Glutamatergic neuron (in vitro differentiated cells): ENCODE measurements around the gene RASA3. TPM values are rescaled to one million over a fixed set of nuclear protein-coding genes. Genes with fewer than 3 reads are reported as not detected.
A peak's percentile ranks its signal among the peaks of the same experiment; 100 is the strongest.

Source experiments
- DNase-seq: peaks from one replicate; pipeline ENCODE4 v3.0.0; 2022
- H3K27ac Mint-ChIP-seq: one replicate; pipeline ENCODE4 v1.8.0; 2020; ENCODE audit warnings: mild to moderate bottlenecking, mixed read lengths, inconsistent platforms; ENCODE audit not compliant: unreplicated experiment
- H3K27me3 Mint-ChIP-seq: one replicate; pipeline ENCODE4 v1.8.0; 2020; ENCODE audit warnings: mild to moderate bottlenecking, moderate library complexity, mixed read lengths, inconsistent platforms; ENCODE audit not compliant: unreplicated experiment
- H3K36me3 Mint-ChIP-seq: one replicate; pipeline ENCODE4 v1.8.0; 2020; ENCODE audit warnings: mild to moderate bottlenecking, mixed read lengths, inconsistent platforms; ENCODE audit not compliant: unreplicated experiment
- H3K4me1 Mint-ChIP-seq: one replicate; pipeline ENCODE4 v1.8.0; 2020; ENCODE audit warnings: mild to moderate bottlenecking, low read depth, mixed read lengths, inconsistent platforms; ENCODE audit not compliant: unreplicated experiment
- H3K4me3 Mint-ChIP-seq: one replicate; pipeline ENCODE4 v1.8.0; 2020; ENCODE audit warnings: mild to moderate bottlenecking, mixed read lengths, inconsistent platforms; ENCODE audit not compliant: unreplicated experiment
- H3K9me3 Mint-ChIP-seq: one replicate; pipeline ENCODE4 v1.8.0; 2020; ENCODE audit warnings: mild to moderate bottlenecking, moderate library complexity, mixed read lengths, inconsistent platforms; ENCODE audit not compliant: unreplicated experiment
- total RNA-seq: library from RNA; stranded (reverse); fragmentation: NEBNext Ultra II Directional; extraction: Animal tissue kit (Norgen Biotek cat#: 25700); gene quantifications from one replicate; pipeline ENCODE4 v1.2.1, GENCODE V29; 2021; ENCODE audit not compliant: unreplicated experiment
- TF ChIP-seq, protein P1 (sequence below): fragments of 200-600 bp; sonication (generic); IDR thresholded peaks from one replicate; pipeline ENCODE4 v1.5.0; 2021; ENCODE audit not compliant: partially characterized antibody, unreplicated experiment

RASA3 gene
- total RNA-seq, 1 donor from 2014 or later, result 15.2 TPM

DNA sequence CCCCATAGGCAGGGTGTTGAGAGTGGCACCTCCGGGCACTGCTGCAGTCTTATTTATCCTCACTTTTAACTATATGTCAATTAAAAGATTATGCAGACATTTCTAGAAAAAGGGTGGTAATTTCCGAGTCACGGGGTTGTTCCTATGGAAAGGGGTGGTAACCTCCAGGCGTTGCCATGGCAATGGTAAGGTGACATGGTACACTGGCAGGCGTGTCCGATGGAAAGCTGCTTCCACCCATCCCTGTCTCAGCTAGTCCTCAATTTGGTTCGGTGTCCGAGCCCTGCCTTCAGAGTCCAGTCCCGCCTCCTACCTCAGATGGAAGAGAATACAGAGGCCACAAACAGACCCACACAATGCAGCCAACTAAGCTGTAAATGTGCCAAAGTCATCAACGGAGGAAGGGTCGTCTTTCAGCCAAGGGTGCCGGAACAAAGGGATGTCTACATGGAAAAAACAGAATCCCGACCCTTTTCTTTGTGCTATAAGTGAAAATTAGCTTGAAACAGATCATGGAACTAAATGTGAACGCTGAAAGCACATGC lies 85.9 kb downstream of the RASA3 start:
- Mint-ChIP-seq H3K4me1 (peaks cover 6% of the 10 kb centered on the region), H3K27ac (no peak overlapping the region), H3K27me3 (peaks cover 14% of the 10 kb centered on the region), H3K9me3 (peaks cover 12% of the 10 kb centered on the region), H3K36me3 (peaks cover 18% of the 10 kb centered on the region), H3K4me3 (no peak overlapping the region)
- no peak for DNase-seq
- TF ChIP-seq, protein P1, sequence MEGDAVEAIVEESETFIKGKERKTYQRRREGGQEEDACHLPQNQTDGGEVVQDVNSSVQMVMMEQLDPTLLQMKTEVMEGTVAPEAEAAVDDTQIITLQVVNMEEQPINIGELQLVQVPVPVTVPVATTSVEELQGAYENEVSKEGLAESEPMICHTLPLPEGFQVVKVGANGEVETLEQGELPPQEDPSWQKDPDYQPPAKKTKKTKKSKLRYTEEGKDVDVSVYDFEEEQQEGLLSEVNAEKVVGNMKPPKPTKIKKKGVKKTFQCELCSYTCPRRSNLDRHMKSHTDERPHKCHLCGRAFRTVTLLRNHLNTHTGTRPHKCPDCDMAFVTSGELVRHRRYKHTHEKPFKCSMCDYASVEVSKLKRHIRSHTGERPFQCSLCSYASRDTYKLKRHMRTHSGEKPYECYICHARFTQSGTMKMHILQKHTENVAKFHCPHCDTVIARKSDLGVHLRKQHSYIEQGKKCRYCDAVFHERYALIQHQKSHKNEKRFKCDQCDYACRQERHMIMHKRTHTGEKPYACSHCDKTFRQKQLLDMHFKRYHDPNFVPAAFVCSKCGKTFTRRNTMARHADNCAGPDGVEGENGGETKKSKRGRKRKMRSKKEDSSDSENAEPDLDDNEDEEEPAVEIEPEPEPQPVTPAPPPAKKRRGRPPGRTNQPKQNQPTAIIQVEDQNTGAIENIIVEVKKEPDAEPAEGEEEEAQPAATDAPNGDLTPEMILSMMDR, result no peak

DNA sequence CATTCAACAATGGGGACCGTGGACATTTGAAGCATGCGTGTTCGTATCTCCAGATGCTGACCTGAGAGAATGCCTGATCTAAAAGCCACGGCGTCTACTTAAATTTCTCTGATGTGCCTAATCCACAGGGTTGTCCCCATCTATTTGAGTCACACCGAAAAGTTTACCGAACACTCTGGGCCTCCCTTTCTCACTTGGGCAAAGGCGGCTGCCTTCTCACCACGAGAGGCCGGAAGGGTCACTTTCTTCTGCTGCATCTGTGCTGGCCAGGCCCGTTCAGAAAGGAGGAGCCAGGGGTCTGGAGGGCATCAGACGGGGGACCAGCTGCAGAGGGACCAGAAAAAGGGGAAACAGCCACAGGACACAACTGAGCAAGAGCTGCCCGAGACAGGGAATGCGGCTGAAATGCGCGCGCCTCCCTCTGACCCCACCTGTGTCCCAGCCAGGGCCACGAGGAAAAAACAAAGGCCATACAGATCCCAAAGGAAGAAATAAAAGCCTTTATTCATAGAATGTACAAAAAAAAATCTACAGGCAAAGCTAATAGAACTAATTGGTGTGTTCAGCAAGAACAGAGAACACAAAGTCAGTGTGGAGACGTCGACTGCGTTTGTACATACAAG lies 87.2 kb downstream of the RASA3 start:
- peaks cover 14% of the 10 kb centered on the region for H3K9me3 Mint-ChIP-seq
- peaks cover 18% of the 10 kb centered on the region for H3K36me3 Mint-ChIP-seq
- peaks cover 6% of the 10 kb centered on the region for H3K4me1 Mint-ChIP-seq
- peaks cover 14% of the 10 kb centered on the region for H3K27me3 Mint-ChIP-seq
- H3K27ac Mint-ChIP-seq, result no peak overlapping the region
- TF ChIP-seq, protein P1, result no peak
- no peak overlapping the region for H3K4me3 Mint-ChIP-seq
- DNase-seq, result no peak

DNA sequence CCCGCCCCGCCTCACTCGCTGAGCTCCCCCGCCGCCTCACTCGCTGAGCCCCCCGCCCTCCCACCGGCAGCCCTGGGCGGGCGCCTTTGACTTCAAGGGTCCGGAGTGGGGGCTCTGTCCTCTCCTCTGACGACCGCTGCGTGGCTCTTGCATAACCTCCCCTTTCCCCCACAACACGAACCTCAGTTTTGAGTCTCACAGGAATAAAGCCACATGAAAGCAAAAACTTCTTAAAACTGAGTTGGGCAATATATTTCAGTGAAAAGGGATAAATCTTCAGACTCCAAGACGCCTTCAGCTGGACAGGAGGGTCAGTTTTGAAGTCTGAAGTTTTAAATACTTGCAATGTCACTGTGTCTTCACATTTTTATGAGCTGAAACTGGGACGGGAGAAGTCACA lies 87.9 kb downstream of the RASA3 start:
- Mint-ChIP-seq H3K4me1 (peaks cover 6% of the 10 kb centered on the region), H3K27ac (peak overlapping the region; percentile 43), H3K9me3 (peaks cover 14% of the 10 kb centered on the region), H3K36me3 (peaks cover 18% of the 10 kb centered on the region), H3K27me3 (peaks cover 14% of the 10 kb centered on the region), H3K4me3 (no peak overlapping the region)
- DNase-seq, result no peak
- TF ChIP-seq, protein P1, result no peak

DNA sequence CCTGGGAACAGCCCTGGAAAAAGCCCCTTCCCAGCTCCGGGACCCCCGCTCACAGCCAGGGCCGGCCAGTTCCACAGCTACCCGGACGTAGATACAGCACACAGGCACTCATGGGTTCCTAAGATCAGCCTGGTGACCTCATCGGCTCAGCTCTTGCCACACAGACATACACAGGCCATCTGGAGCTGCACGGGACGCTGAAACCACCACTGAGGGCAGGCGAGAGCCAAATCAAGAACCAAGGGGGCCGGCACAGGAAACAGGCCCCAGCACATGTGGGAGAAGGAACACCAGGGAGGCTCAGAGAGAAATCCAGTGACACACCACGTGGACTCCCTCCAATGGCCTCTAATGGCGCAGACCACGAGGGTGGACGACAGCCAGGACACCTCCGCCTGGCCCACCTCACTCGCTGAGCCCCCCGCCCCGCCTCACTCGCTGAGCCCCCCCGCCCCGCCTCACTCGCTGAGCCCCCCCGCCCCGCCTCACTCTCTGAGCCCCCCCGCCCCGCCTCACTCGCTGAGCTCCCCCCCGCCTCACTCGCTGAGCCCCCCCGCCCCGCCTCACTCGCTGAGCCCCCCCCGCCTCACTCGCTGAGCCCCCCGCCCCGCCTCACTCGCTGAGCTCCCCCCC lies 88.9 kb downstream of the RASA3 start:
- peaks cover 6% of the 10 kb centered on the region for H3K4me1 Mint-ChIP-seq
- peaks cover 18% of the 10 kb centered on the region for H3K36me3 Mint-ChIP-seq
- H3K27me3 Mint-ChIP-seq, result peaks cover 14% of the 10 kb centered on the region
- H3K9me3 Mint-ChIP-seq, result peaks cover 14% of the 10 kb centered on the region
- TF ChIP-seq, protein P1, result no peak
- peak overlapping the region; percentile 88 for H3K27ac Mint-ChIP-seq
- no peak overlapping the region for H3K4me3 Mint-ChIP-seq
- peak; percentile 65 for DNase-seq
